Tibial artery (tissue), 4 donors: Measurements from ENCODE around the gene ZNF570.

Source experiments
- DNase-seq, 2 donors: peaks; one replicate each; pipeline ENCODE4 v3.0.0-alpha.2; 2019
- H3K27ac ChIP-seq, 2 donors: fragments of 200-600 bp; sonication (generic) in 1 of 2; 1 replicate in 1 of 2; 2 replicates in 1 of 2; pipeline ENCODE4 v1.5.1; 2018 to 2019; ENCODE audit warnings: mild to moderate bottlenecking in 1 of 2
- H3K27me3 ChIP-seq, 2 donors: fragments of 200-600 bp; sonication (generic) in 1 of 2; one replicate each; pipeline versions ENCODE4 v1.5.1 to v1.6.0; 2016 to 2019
- H3K36me3 ChIP-seq, 3 donors: fragments of 200-600 bp; sonication (generic) in 2 of 3; one replicate each; pipeline ENCODE4 v1.5.1; 2016 to 2019; ENCODE audit warnings: mild to moderate bottlenecking in 2 of 3
- H3K4me1 ChIP-seq, 4 donors: fragments of 200-600 bp; sonication (generic) in 2 of 4; 1 replicate in 3 of 4; 2 replicates in 1 of 4; pipeline ENCODE4 v1.5.1; 2016 to 2019
- H3K4me3 ChIP-seq, 2 donors: fragments of 200-600 bp; sonication (generic) in 1 of 2; 1 replicate in 1 of 2; 2 replicates in 1 of 2; pipeline ENCODE4 v1.5.1; 2018 to 2019; ENCODE audit warnings: mild to moderate bottlenecking in 2 of 2
- H3K9me3 ChIP-seq, 3 donors: fragments of 200-600 bp; sonication (generic) in 1 of 3; one replicate each; pipeline ENCODE4 v1.5.1; 2016 to 2019
- CTCF ChIP-seq, 2 experiments: fragments of 200-600 bp in 1 of 2; fragments of 450-650 bp in 1 of 2; IDR thresholded peaks; one replicate each; pipeline ENCODE4 v1.5.1; 2017 to 2019; ENCODE audit warnings: antibody characterized with exemption in 2 of 2, mild to moderate bottlenecking in 1 of 2, moderate library complexity in 1 of 2
- intact Hi-C: fragments of 100-400 bp; cut with DNase I; formaldehyde crosslinking; loops from one replicate; pipeline ENCODE4 v1.15.0; 2023; ENCODE audit warnings: low total_unique reads

ZNF570 gene

GRCh38 chr19:37513397-37513796 is 44.2 kb downstream of the ZNF570 start:
- H3K27me3 ChIP-seq: no peaks in the 10 kb centered on the region
- no peak for DNase-seq
- H3K27ac ChIP-seq: no peak overlapping the region
- intact Hi-C loops: no loop called here
- H3K36me3 ChIP-seq: peaks cover 68 to 90% (median 73%) of the 10 kb centered on the region in 3 donors
- TF ChIP-seq CTCF (IDR thresholded peaks at IDR 0.05): no peak
- H3K4me3 ChIP-seq: no peak overlapping the region
- no peaks in the 10 kb centered on the region for H3K4me1 ChIP-seq
- H3K9me3 ChIP-seq: peaks cover 0 to 36% (median 0%) of the 10 kb centered on the region in 3 donors

- H3K4me1 ChIP-seq: no peaks in the 10 kb centered on the region
- intact Hi-C loops: no loop called here
- no peak for TF ChIP-seq CTCF (IDR thresholded peaks at IDR 0.05)
- no peak for DNase-seq
- no peaks in the 10 kb centered on the region for H3K27me3 ChIP-seq
- peaks cover 89 to 100% (median 94%) of the 10 kb centered on the region in 3 donors for H3K36me3 ChIP-seq
- no peak overlapping the region for H3K4me3 ChIP-seq
- H3K9me3 ChIP-seq: peaks cover 0 to 87% (median 19%) of the 10 kb centered on the region in 3 donors
- no peak overlapping the region for H3K27ac ChIP-seq
Observed at GRCh38 chr19:37519890-37520289, 50.7 kb downstream of the ZNF570 start.

GRCh38 chr19:37537391-37537947 is 68.3 kb downstream of the ZNF570 start:
- Histone ChIP-seq H3K36me3 (peaks cover 58 to 70% (median 67%) of the 10 kb centered on the region in 3 donors), H3K4me3 (no peak overlapping the region)
- DNase-seq: no peak

More at GRCh38 chr19:37537391-37537947, 68.3 kb downstream of the ZNF570 start:
- peaks cover 17 to 75% (median 21%) of the 10 kb centered on the region in 3 donors for H3K9me3 ChIP-seq
- no peak overlapping the region for H3K27ac ChIP-seq
- H3K27me3 ChIP-seq: no peaks in the 10 kb centered on the region
- intact Hi-C loops: no loop called here
- no peaks in the 10 kb centered on the region for H3K4me1 ChIP-seq
- TF ChIP-seq CTCF (IDR thresholded peaks at IDR 0.05): no peak
